H1 (cell line): ENCODE data around the gene CSH1. TPM values are rescaled to one million over a fixed set of nuclear protein-coding genes. Genes with fewer than 3 reads are reported as not detected.
A peak's percentile ranks its signal among the peaks of the same experiment; 100 is the strongest.
"Not testable (repeated sequence)": the region's sequence is repeated elsewhere in the genome, so short reads cannot be mapped to it uniquely, and the experiment has no call there.

Experiments
- CTCF ChIA-PET: fragments of 300-600 bp; sonication (Branson Sonifier 250); formaldehyde crosslinking; loops from one replicate; lab custom pipeline; 2021; ENCODE audit not compliant: partially characterized antibody; lab: Charles Lee
- POLR2A ChIA-PET: fragments of 300-600 bp; sonication (Branson Sonifier 250); formaldehyde crosslinking; loops from one replicate; lab custom pipeline; 2021; ENCODE audit warnings: inconsistent platforms; ENCODE audit not compliant: partially characterized antibody; lab: Charles Lee
- DNase-seq, 2 experiments: peaks; one replicate each; pipeline versions ENCODE4 v3.0.0 to v3.0.0-alpha.2; 2010 to 2022; ENCODE audit warnings: low spot score in 2 of 2, low read depth in 1 of 2, mixed read lengths in 1 of 2
- FAIRE-seq: peaks from 2 replicates; lab custom pipeline; 2011; peaks lifted over from hg19 to GRCh38; lab: Jason Lieb, UNC
- H2AFZ ChIP-seq: 2 replicates; pipeline ENCODE4 v1.8.1; 2012; ENCODE audit warnings: low read length, inconsistent platforms
- H2AK5ac ChIP-seq: 2 replicates; pipeline ENCODE4 v1.6.1; 2013; ENCODE audit warnings: low read depth, low read length
- H2BK120ac ChIP-seq: replicated peaks from 2 replicates; pipeline ENCODE3; 2013; ENCODE audit warnings: low read depth, low read length, inconsistent platforms
- H2BK12ac ChIP-seq: 2 replicates; pipeline ENCODE4 v1.6.1; 2013; ENCODE audit warnings: low read depth, low read length
- H2BK15ac ChIP-seq: 2 replicates; pipeline ENCODE4 v1.6.1; 2013; ENCODE audit warnings: low read length
- H2BK20ac ChIP-seq: 2 replicates; pipeline ENCODE4 v1.6.1; 2013; ENCODE audit warnings: low read length
- H2BK5ac ChIP-seq: 2 replicates; pipeline ENCODE4 v1.6.1; 2013; ENCODE audit warnings: low read depth, low read length
- H3K14ac ChIP-seq: 2 replicates; pipeline ENCODE4 v1.6.1; 2013; ENCODE audit warnings: inconsistent platforms; ENCODE audit not compliant: insufficient read length
- H3K18ac ChIP-seq: 2 replicates; pipeline ENCODE4 v1.6.1; 2013; ENCODE audit warnings: low read length; ENCODE audit errors: extremely low read depth
- H3K23ac ChIP-seq: 2 replicates; pipeline ENCODE4 v1.6.1; 2013; ENCODE audit warnings: inconsistent platforms; ENCODE audit not compliant: insufficient read length
- H3K23me2 ChIP-seq: 2 replicates; pipeline ENCODE4 v1.6.1; 2013; ENCODE audit warnings: low read depth, low read length
- H3K27ac ChIP-seq: 2 replicates; pipeline ENCODE4 v1.6.1; 2011; ENCODE audit warnings: low read depth, low read length, inconsistent platforms
- H3K27me3 ChIP-seq, 4 experiments: replicated peaks in 1 of 4; 1 replicate in 1 of 4; 2 replicates in 3 of 4; pipeline versions ENCODE4 v1.6.1 to v1.8.1; 2011 to 2013; ENCODE audit warnings: low read length in 3 of 4, mild to moderate bottlenecking in 3 of 4, inconsistent platforms in 2 of 4, mixed read lengths in 2 of 4, moderate library complexity in 1 of 4; ENCODE audit not compliant: control insufficient read depth in 3 of 4, insufficient read depth in 3 of 4; ENCODE audit errors: extremely low read depth in 1 of 4
- H3K36me3 ChIP-seq, 4 experiments: 2 replicates each; pipeline versions ENCODE4 v1.6.1 to v1.8.1; 2011 to 2013; ENCODE audit warnings: mild to moderate bottlenecking in 4 of 4, low read length in 3 of 4, moderate library complexity in 2 of 4, control low read depth in 1 of 4, inconsistent platforms in 1 of 4; ENCODE audit not compliant: insufficient read depth in 4 of 4, control insufficient read depth in 2 of 4
- H3K4ac ChIP-seq: replicated peaks from 2 replicates; pipeline ENCODE3; 2013; ENCODE audit warnings: low read length, low read depth, mixed read lengths, inconsistent platforms; ENCODE audit not compliant: insufficient read length
- H3K4me1 ChIP-seq, 4 experiments: replicated peaks in 1 of 4; 1 replicate in 1 of 4; 2 replicates in 3 of 4; pipeline versions ENCODE4 v1.6.1 to v1.8.1; 2011 to 2013; ENCODE audit warnings: low read length in 3 of 4, inconsistent platforms in 2 of 4, mixed read lengths in 1 of 4; ENCODE audit not compliant: insufficient read depth in 4 of 4, control insufficient read depth in 3 of 4
- H3K4me2 ChIP-seq, 2 experiments: 2 replicates each; pipeline versions ENCODE4 v1.6.1 to v1.8.1; 2011 to 2013; ENCODE audit warnings: low read depth in 2 of 2, low read length in 2 of 2, control low read depth in 1 of 2, inconsistent platforms in 1 of 2, mild to moderate bottlenecking in 1 of 2; ENCODE audit not compliant: insufficient read depth in 1 of 2
- H3K4me3 ChIP-seq, 4 experiments: fragments of 200-600, 300-600 bp in 1 of 4; sonication (generic), shearing (Covaris generic), sonication (Bioruptor Twin) in 1 of 4; 2 replicates each; pipeline versions ENCODE4 v1.5.1 to v1.8.1; 2011 to 2016; ENCODE audit warnings: low read length in 4 of 4, low read depth in 3 of 4, control low read depth in 2 of 4, inconsistent platforms in 2 of 4, mild to moderate bottlenecking in 2 of 4, mixed read lengths in 1 of 4, moderate library complexity in 1 of 4; ENCODE audit not compliant: insufficient read depth in 2 of 4; ENCODE audit errors: extremely low read depth in 1 of 4
- H3K56ac ChIP-seq: replicated peaks from 2 replicates; pipeline ENCODE3; 2013; ENCODE audit warnings: low read depth, mild to moderate bottlenecking, mixed read lengths, low read length, inconsistent platforms; ENCODE audit not compliant: insufficient read length
- H3K79me1 ChIP-seq: 2 replicates; pipeline ENCODE4 v1.6.1; 2013; ENCODE audit warnings: low read depth, low read length, control low read depth
- H3K79me2 ChIP-seq, 2 experiments: 2 replicates each; pipeline versions ENCODE4 v1.6.1 to v1.8.1; 2012 to 2013; ENCODE audit warnings: low read length in 2 of 2, mild to moderate bottlenecking in 2 of 2, inconsistent platforms in 1 of 2; ENCODE audit not compliant: insufficient read depth in 2 of 2, control insufficient read depth in 1 of 2
- H3K9ac ChIP-seq, 4 experiments: replicated peaks in 1 of 4; 1 replicate in 1 of 4; 2 replicates in 3 of 4; pipeline versions ENCODE4 v1.6.1 to v1.8.1; 2011 to 2013; ENCODE audit warnings: low read depth in 3 of 4, low read length in 3 of 4, control low read depth in 2 of 4, mild to moderate bottlenecking in 2 of 4, moderate library complexity in 2 of 4, inconsistent platforms in 1 of 4; ENCODE audit errors: extremely low read depth in 1 of 4
- H3K9me3 ChIP-seq, 2 experiments: 2 replicates each; pipeline versions ENCODE4 v1.6.1 to v1.8.1; 2012 to 2013; ENCODE audit warnings: mild to moderate bottlenecking in 2 of 2, moderate library complexity in 2 of 2, control low read depth in 1 of 2, inconsistent platforms in 1 of 2, low read depth in 1 of 2, low read length in 1 of 2, mixed read lengths in 1 of 2; ENCODE audit not compliant: insufficient read depth in 2 of 2
- H4K20me1 ChIP-seq, 2 experiments: replicated peaks in 1 of 2; 2 replicates each; pipeline versions ENCODE3 to v1.8.1; 2011 to 2013; ENCODE audit warnings: inconsistent platforms in 2 of 2, low read length in 2 of 2, mild to moderate bottlenecking in 1 of 2; ENCODE audit not compliant: insufficient read depth in 2 of 2, control insufficient read depth in 1 of 2
- H4K5ac ChIP-seq: 2 replicates; pipeline ENCODE4 v1.6.1; 2013; ENCODE audit warnings: low read length, low read depth, mixed read lengths, inconsistent platforms; ENCODE audit not compliant: insufficient read length
- H4K8ac ChIP-seq: 2 replicates; pipeline ENCODE4 v1.8.0; 2013; ENCODE audit warnings: mild to moderate bottlenecking, moderate library complexity, low read length, inconsistent platforms; ENCODE audit not compliant: insufficient read depth; ENCODE audit errors: extremely low read depth
- H4K91ac ChIP-seq: replicated peaks from 2 replicates; pipeline ENCODE3; 2013; ENCODE audit warnings: low read length, mixed read lengths, inconsistent platforms; ENCODE audit not compliant: insufficient read length
- CTCF ChIP-seq, 3 experiments: IDR thresholded peaks; 1 replicate in 2 of 3; 2 replicates in 1 of 3; pipeline versions ENCODE4 v1.5.1 to v1.6.1; 2011; ENCODE audit warnings: low read length in 3 of 3, mild to moderate bottlenecking in 3 of 3, inconsistent platforms in 2 of 3, low read depth in 1 of 3, moderate library complexity in 1 of 3; ENCODE audit not compliant: insufficient read depth in 1 of 3; ENCODE audit errors: control extremely low read depth in 1 of 3
- RAD21 ChIP-seq, 2 experiments: IDR thresholded peaks in 1 of 2; conservative IDR thresholded peaks in 1 of 2; 2 replicates each; pipeline ENCODE4 v1.6.1; 2011; ENCODE audit warnings: low read depth in 2 of 2, low read length in 2 of 2, improper control_type of control experiment in 1 of 2, inconsistent platforms in 1 of 2, mild to moderate bottlenecking in 1 of 2, moderate library complexity in 1 of 2
- WGBS, 2 experiments: shearing (Covaris generic) in 1 of 2; methylation state at CpG; one replicate each; pipeline versions ENCODE4 v1.1.6 to v1.1.7; 2013 to 2015; ENCODE audit warnings: low lambda C conversion rate in 2 of 2, mixed read lengths in 2 of 2, inconsistent platforms in 1 of 2, low coverage in 1 of 2, missing lambda C conversion rate in 1 of 2; ENCODE audit not compliant: insufficient replicate concordance in 2 of 2, insufficient coverage in 1 of 2, insufficient read length in 1 of 2; ENCODE audit errors: extremely low coverage in 1 of 2, missing lambda C conversion rate in 1 of 2; 5-methylcytosine and 5-hydroxymethylcytosine counted together
- polyA plus RNA-seq, 7 experiments: library from polyadenylated mRNA; depleted of rRNA in 3 of 7; stranded (reverse) in 5 of 7; unstranded in 2 of 7; fragments of >200 nt in 5 of 7; fragments of 200-250 nt in 2 of 7; gene quantifications; 1 replicate in 5 of 7; 2 replicates in 1 of 7; 4 replicates in 1 of 7; pipeline versions ENCODE4 v1.2.1 to v1.2.3, GENCODE V29; 2011 to 2013; ENCODE audit warnings: missing spikeins in 2 of 7, mixed read lengths in 2 of 7
- total RNA-seq: library from RNA; stranded (reverse); fragmentation: NEBNext Ultra II Directional; extraction: Animal tissue kit (Norgen Biotek cat#: 25700); gene quantifications from 2 replicates; pipeline ENCODE4 v1.2.1, GENCODE V29; 2021

The CSH1 gene
- total and polyA plus RNA-seq, 2 of the 8 experiments (the other 6 are each of a cell fraction or from before 2014, with no cell fraction given) = 0.12 TPM; not detected in 1

GRCh38 chr17:63889026-63889848 is 7.1 kb downstream of the CSH1 start:
- H2BK12ac ChIP-seq, H3K4ac ChIP-seq, H2BK5ac ChIP-seq, H2AFZ ChIP-seq, H3K9ac ChIP-seq, H4K91ac ChIP-seq, H3K18ac ChIP-seq, H3K14ac ChIP-seq, H3K4me3 ChIP-seq, H3K79me1 ChIP-seq, H3K27me3 ChIP-seq, H2AK5ac ChIP-seq, H3K4me1 ChIP-seq, H4K8ac ChIP-seq, H3K23me2 ChIP-seq, H2BK15ac ChIP-seq, H3K56ac ChIP-seq, H2BK20ac ChIP-seq, H3K79me2 ChIP-seq, H3K9me3 ChIP-seq, H3K27ac ChIP-seq, H3K23ac ChIP-seq, H3K36me3 ChIP-seq, H4K20me1 ChIP-seq, H3K4me2 ChIP-seq, FAIRE-seq, H2BK120ac ChIP-seq, H4K5ac ChIP-seq: not testable (repeated sequence)
- ChIA-PET CTCF (interaction anchor here (0.6 to 7.2 kb wide), 29 partner anchors 8 to 1661 kb away, joined by 3 to 87 read pairs (median 5); partner anchors contain the start of genes CSHL1, ERN1, GH1 and GH2), POLR2A (interaction anchor here (1.0 kb wide), 1 partner anchor 29 kb away, joined by 3 read pairs; no protein-coding TSS in a partner anchor)
- WGBS, 2 experiments = 50% methylated on average over 13 of the region's 13 CpGs; no CpG with 5 or more reads in 1 of the 2 experiments
- peak; percentile 60 to 67 (median 66) for TF ChIP-seq CTCF (IDR thresholded peaks at IDR 0.05; ENCODE audit: control extremely low read depth in 1 of 3, insufficient read depth in 1 of 3, low read depth in 1 of 3, low read length in 3 of 3)
- TF ChIP-seq RAD21 (IDR thresholded peaks at IDR 0.05 in 1 of 2, conservative IDR thresholded peaks at IDR 0.05 in 1 of 2; ENCODE audit: low read depth in 2 of 2, low read length in 2 of 2) = peak; percentile 46 to 58
- DNase-seq = peak in 1 of 2 experiments; percentile 65
